Liver (tissue), 9 donors: ENCODE measurements around the gene SLC30A3. TPM values are rescaled to one million over a fixed set of nuclear protein-coding genes. Genes with fewer than 3 reads are reported as not detected.

Experiments used
- DNase-seq: peaks from one replicate; pipeline ENCODE4 v3.0.0-alpha.2; 2017; ENCODE audit warnings: low spot score
- H3K27ac ChIP-seq, 2 donors: one replicate each; pipeline ENCODE4 v1.7.0; 2013; ENCODE audit warnings: inconsistent platforms in 2 of 2, low read length in 2 of 2, control low read depth in 1 of 2, low read depth in 1 of 2, mild to moderate bottlenecking in 1 of 2
- H3K27me3 ChIP-seq, 4 donors: one replicate each; pipeline versions ENCODE4 v1.6.1 to v1.7.0; 2013; ENCODE audit warnings: low read length in 3 of 4, inconsistent platforms in 1 of 4, mild to moderate bottlenecking in 1 of 4, moderate library complexity in 1 of 4; ENCODE audit not compliant: control insufficient read depth in 4 of 4, insufficient read depth in 4 of 4
- H3K36me3 ChIP-seq, 4 donors: one replicate each; pipeline versions ENCODE4 v1.6.1 to v1.7.0; 2013; ENCODE audit warnings: low read length in 3 of 4, mild to moderate bottlenecking in 3 of 4, low read depth in 1 of 4, moderate library complexity in 1 of 4; ENCODE audit not compliant: control insufficient read depth in 4 of 4, insufficient read depth in 3 of 4
- H3K4me1 ChIP-seq, 4 donors: one replicate each; pipeline versions ENCODE4 v1.6.1 to v1.7.0; 2013; ENCODE audit warnings: low read length in 3 of 4, mild to moderate bottlenecking in 3 of 4, moderate library complexity in 1 of 4; ENCODE audit not compliant: control insufficient read depth in 4 of 4, insufficient read depth in 4 of 4
- H3K4me3 ChIP-seq, 3 donors: one replicate each; pipeline versions ENCODE4 v1.6.1 to v1.7.0; 2013; ENCODE audit warnings: low read length in 3 of 3, control low read depth in 1 of 3, low read depth in 1 of 3, mild to moderate bottlenecking in 1 of 3
- H3K9ac ChIP-seq, 2 donors: one replicate each; pipeline ENCODE4 v1.7.0; 2013; ENCODE audit warnings: low read length in 2 of 2, mild to moderate bottlenecking in 2 of 2, moderate library complexity in 2 of 2, control low read depth in 1 of 2, low read depth in 1 of 2
- H3K9me3 ChIP-seq, 4 donors: one replicate each; pipeline versions ENCODE4 v1.6.1 to v1.7.0; 2013; ENCODE audit warnings: low read length in 3 of 4; ENCODE audit not compliant: control insufficient read depth in 4 of 4
- CTCF ChIP-seq: fragments of 150-350 bp; IDR thresholded peaks from 2 replicates; pipeline ENCODE4 v1.5.1; 2017; ENCODE audit warnings: improper control_type of control experiment, low read depth, low read length; ENCODE audit not compliant: missing input control
- EGR1 ChIP-seq, 2 donors: IDR thresholded peaks; 2 replicates each; pipeline ENCODE4 v1.6.1; 2016 to 2018; ENCODE audit warnings: antibody characterized with exemption in 2 of 2, low read depth in 2 of 2
- GABPA ChIP-seq, 2 donors: IDR thresholded peaks in 1 of 2; conservative IDR thresholded peaks in 1 of 2; 2 replicates each; pipeline ENCODE4 v1.6.1; 2016; ENCODE audit warnings: antibody characterized with exemption in 2 of 2, mild to moderate bottlenecking in 1 of 2, moderate library complexity in 1 of 2
- HNF4A ChIP-seq, 2 donors: conservative IDR thresholded peaks; 2 replicates each; pipeline ENCODE4 v1.6.1; 2016; ENCODE audit warnings: antibody characterized with exemption in 2 of 2, mild to moderate bottlenecking in 2 of 2
- HNF4G ChIP-seq: IDR thresholded peaks from 2 replicates; pipeline ENCODE4 v1.6.1; 2016; ENCODE audit warnings: antibody characterized with exemption
- JUND ChIP-seq, 2 donors: IDR thresholded peaks; 2 replicates each; pipeline ENCODE4 v1.6.1; 2016; ENCODE audit warnings: antibody characterized with exemption in 2 of 2
- RAD21 ChIP-seq, 2 donors: IDR thresholded peaks; 2 replicates each; pipeline ENCODE4 v1.6.1; 2016; ENCODE audit warnings: antibody characterized with exemption in 2 of 2, mild to moderate bottlenecking in 2 of 2
- REST ChIP-seq: IDR thresholded peaks from 2 replicates; pipeline ENCODE4 v1.6.1; 2016; ENCODE audit warnings: antibody characterized with exemption, mild to moderate bottlenecking
- RXRA ChIP-seq, 2 donors: IDR thresholded peaks; 2 replicates each; pipeline ENCODE4 v1.6.1; 2017 to 2018; ENCODE audit warnings: antibody characterized with exemption in 2 of 2, mild to moderate bottlenecking in 1 of 2
- SP1 ChIP-seq: IDR thresholded peaks from 2 replicates; pipeline ENCODE4 v1.6.1; 2018; ENCODE audit warnings: antibody characterized with exemption, mild to moderate bottlenecking
- TAF1 ChIP-seq: conservative IDR thresholded peaks from 2 replicates; pipeline ENCODE4 v1.6.1; 2016; ENCODE audit warnings: antibody characterized with exemption, mild to moderate bottlenecking
- ZBTB33 ChIP-seq: IDR thresholded peaks from 2 replicates; pipeline ENCODE4 v1.6.1; 2016; ENCODE audit warnings: antibody characterized with exemption
- WGBS: extraction: QIAGEN DNeasy Blood & Tissue Kit; methylation state at CpG from one replicate; pipeline ENCODE4 v1.1.7; 2013; 5-methylcytosine and 5-hydroxymethylcytosine counted together
- polyA plus RNA-seq, 2 donors: library from polyadenylated mRNA; stranded (reverse) in 1 of 2; unstranded in 1 of 2; fragments of 200-250 nt in 1 of 2; fragments of >200 nt in 1 of 2; fragmentation: Nextera tagmentation in 1 of 2; extraction: Ambion mirVana in 1 of 2; gene quantifications; one replicate each; pipeline versions ENCODE4 v1.2.1 to v1.2.3, GENCODE V29; 2013 to 2015
- total RNA-seq, 2 donors: library from RNA; depleted of rRNA; stranded (reverse); fragments of >200 nt; gene quantifications; one replicate each; pipeline ENCODE4 v1.2.3, GENCODE V29; 2014
- donor health status: healthy.
- donor health status: healthy.
- donor health status: healthy.
- donor health status: healthy.
- donor health status: healthy.

SLC30A3 gene
- total and polyA plus RNA-seq, 4 donors, result 0.20 TPM; not detected in 3

GRCh38 chr2:27231921-27232320 lies 30.9 kb downstream of the SLC30A3 start:
- TF ChIP-seq GABPA (IDR thresholded peaks at IDR 0.05 in 1 of 2, conservative IDR thresholded peaks at IDR 0.05 in 1 of 2) (no peak), ZBTB33 (no peak), EGR1 (IDR thresholded peaks at IDR 0.05; ENCODE audit: low read depth in 2 of 2) (no peak), HNF4A (conservative IDR thresholded peaks at IDR 0.05) (no peak), REST (no peak), RAD21 (IDR thresholded peaks at IDR 0.05) (no peak), JUND (IDR thresholded peaks at IDR 0.05) (no peak), SP1 (no peak), HNF4G (no peak), CTCF (no peak)
- 96% methylated on average over 13 of the region's 13 CpGs for WGBS
- H3K27ac ChIP-seq, result no peak overlapping the region
- H3K36me3 ChIP-seq, result peaks cover 13 to 79% (median 66%) of the 10 kb centered on the region in 4 donors
- H3K9ac ChIP-seq, result no peak overlapping the region
- H3K27me3 ChIP-seq, result no peaks in the 10 kb centered on the region
- no peak overlapping the region for H3K4me3 ChIP-seq
- no peaks in the 10 kb centered on the region for H3K4me1 ChIP-seq
- H3K9me3 ChIP-seq, result no peaks in the 10 kb centered on the region
- DNase-seq, result no peak

- no peak overlapping the region for H3K9ac ChIP-seq
- no peak overlapping the region for H3K27ac ChIP-seq
- peaks cover 20 to 75% (median 61%) of the 10 kb centered on the region in 4 donors for H3K36me3 ChIP-seq
- H3K4me1 ChIP-seq, result no peaks in the 10 kb centered on the region
- 91% methylated on average over 2 of the region's 2 CpGs for WGBS
- H3K27me3 ChIP-seq, result no peaks in the 10 kb centered on the region
- no peak for DNase-seq
- TF ChIP-seq TAF1 (no peak), RXRA (IDR thresholded peaks at IDR 0.05) (no peak)
- no peaks in the 10 kb centered on the region for H3K9me3 ChIP-seq
- no peak overlapping the region for H3K4me3 ChIP-seq
Observed at GRCh38 chr2:27227501-27227900, 35.3 kb downstream of the SLC30A3 start.
